HG03469 (cell line): ENCODE data around the gene PRND.
"Not testable (repeated sequence)": the region's sequence is repeated elsewhere in the genome, so short reads cannot be mapped to it uniquely, and the experiment has no call there.

Source experiments
- ATAC-seq: cut with Tn5 transposase; IDR thresholded peaks from one replicate; pipeline ENCODE4 v1.9.1; 2021; ENCODE audit warnings: mild to moderate bottlenecking, moderate library complexity, moderate number of reproducible peaks; ENCODE audit not compliant: unreplicated experiment

The PRND gene

DNA sequence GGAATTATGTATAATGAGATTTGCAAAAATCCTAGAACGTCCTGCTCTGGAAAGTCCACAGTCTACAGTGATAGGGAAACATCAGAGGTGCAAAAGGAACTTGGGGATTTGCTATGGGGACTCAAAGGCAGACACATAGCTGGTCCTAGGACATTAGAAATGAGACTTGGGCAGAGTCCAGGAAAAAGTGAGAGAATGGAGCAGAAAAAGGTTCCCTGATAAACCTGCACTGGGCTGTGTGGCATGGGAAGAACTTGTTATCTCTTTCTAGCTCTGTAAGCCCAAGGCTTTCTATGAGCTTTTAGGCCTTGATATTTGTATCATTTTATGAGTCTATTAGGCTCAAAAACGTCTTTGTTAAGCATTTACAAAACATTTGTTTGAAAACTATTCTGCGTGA, 15.2 kb downstream of the PRND start:
- ATAC-seq, result no peak

DNA sequence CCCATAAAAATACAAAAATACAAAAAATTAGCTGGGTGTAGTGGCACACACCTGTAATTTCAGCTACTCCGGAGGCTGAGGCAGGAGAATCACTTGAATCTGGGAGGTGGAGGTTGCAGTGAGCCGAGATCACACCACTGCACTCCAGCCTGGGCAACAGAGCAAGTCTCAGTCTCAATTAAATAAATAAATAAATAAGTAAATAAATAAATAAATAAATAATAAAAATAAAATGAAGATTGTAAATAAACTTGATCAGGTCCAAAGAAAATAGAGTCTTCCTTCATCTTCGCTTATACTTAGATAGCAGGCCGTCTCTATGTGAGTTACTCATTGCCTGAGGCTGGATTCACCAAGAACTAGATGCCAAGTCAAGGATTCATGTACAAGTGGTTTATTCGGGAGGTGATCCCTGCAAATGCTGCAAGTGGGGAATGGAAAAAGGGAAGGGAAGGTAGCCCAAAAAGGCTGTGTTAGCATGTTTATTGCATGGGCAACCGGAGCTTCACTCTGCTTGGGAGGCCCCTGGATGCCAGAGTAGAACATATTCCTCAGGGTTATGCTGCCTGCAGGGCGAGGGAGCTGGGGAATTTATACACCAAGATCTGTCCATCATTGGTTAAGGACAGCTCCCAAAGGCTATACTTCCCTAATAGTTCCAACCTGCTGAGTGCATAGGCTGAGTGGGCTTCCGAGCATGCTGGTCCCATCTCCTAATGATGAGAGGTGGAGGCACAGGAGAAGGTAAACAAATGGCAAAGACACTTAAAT, 16.3 kb downstream of the PRND start:
- no peak for ATAC-seq

DNA sequence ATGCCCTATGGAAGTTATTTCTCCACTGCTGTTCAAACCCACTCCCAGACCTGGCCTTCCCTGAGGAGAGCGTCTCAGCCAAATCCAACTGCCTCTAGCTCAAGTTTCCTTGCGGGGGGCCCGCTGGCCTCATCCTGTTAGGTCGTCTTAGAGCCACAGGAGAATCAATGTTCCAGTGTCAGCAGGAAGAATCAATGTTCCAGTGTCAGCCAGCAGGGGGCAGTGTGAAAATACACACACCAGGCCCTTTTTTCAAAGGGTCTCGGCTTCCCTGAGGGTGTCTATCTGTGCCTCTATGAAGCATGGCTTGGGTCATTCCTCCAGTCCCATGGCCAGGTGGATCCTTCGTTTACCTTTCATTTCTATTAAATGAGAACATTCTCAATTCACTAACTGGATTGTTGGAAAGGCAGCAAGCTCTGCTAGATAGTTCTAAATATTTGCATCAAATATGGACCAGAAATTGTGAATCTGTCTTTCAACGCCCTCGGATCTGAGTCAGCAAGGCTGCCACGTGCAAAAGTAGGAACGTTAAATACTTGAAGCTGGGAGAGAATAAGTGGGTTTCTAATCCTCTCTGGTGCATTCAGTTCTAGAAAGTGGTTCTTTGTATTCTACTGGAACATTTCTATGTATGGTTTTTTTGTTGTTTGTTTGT, 19.2 kb downstream of the PRND start:
- no peak for ATAC-seq

DNA sequence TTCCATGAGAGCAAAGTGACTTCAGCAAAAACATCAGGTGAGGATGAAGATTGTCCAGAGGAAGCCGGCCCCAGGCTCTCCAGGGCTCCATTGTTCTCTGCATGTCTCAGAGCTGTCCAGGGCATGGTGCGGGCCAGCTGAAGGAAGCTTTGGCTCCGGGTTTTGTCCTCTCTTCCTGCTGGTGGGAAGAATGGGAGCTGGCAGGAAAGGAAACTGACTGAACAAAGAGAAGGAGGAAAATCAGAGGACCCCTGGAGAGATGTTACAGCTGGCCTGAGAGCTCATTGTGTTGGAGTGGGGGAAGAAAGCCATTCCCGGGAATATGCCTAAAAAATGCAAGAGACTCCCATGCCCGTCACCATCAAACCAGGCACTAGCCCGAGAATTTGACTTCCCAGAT, 27.1 kb downstream of the PRND start:
- ATAC-seq, result no peak

DNA sequence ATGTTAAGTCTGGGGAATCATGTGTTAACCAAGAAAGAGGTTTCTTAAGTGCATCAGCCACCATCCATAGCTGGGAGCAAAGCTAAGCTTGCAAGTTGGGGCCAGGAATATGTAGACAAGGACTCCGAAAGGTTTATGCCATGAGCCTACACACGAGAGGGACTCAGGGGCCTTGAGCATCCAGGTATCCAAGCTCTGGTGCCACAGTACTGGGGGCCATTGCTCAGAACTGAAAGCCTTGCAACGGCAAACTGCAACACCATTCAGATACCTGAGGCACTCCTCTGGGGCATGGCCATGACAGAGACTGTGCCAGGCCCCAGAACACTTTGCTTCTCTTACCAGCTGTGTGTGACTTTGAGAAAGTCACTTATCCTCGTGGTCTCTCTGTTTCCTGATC, 27.6 kb downstream of the PRND start:
- ATAC-seq, result no peak

DNA sequence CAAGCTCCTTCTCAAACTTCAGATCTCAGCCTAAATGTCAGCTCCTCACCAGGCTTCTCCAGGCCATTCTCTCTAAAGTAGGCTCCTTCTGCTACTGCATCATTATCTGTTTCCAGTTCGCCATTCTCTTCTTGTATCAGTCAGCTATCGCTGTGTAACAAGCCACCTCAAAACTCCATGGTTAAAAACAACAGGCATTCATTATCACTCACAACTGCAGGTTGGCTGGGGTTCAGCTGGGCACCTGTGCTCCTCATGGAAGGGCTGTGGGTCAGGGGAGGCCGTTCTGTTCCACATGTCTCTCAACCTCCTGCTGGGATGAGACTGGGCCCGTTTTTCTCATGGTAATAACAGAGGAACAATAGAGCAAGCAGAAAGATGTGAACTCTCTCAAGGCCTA, 28.7 kb downstream of the PRND start:
- ATAC-seq, result no peak

DNA sequence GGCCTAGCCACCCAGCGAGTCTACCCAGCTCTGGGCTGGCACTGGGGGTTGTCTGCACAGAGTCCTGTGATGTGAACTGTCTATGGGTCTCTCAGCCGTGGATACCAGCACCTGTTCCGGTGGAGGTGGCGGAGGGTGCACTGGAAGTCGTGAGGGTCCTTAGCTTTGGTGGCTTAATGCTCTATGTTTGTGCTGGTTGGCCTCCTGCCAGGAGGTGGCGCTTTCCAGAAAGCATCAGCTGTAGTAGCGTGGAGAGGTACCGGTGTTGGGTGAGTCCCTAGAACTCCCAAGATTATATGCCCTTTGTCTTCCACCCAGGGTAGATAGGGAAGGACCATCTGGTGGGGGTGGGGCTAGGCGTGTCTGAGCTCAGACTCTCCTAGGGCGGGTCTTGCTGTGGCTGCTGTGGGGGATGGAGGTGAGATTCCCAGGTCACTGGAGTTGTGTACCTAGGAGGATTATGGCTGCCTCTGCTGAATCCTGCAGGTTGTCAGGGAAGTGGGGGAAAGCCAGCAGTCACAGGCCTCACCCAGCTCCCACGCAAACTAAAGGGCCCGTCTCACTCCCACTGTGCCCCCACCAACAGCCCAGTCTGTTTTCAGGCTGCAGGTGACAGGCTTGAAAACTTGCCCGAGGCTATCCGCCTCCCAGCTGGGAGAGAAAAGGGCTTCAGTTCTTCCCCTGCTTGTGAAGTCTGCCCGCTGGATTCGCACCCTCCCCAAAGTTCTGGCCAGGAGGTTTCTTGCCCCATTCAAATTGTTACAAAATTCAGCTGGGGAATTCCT, 37.6 kb downstream of the PRND start:
- not testable (repeated sequence) for ATAC-seq

DNA sequence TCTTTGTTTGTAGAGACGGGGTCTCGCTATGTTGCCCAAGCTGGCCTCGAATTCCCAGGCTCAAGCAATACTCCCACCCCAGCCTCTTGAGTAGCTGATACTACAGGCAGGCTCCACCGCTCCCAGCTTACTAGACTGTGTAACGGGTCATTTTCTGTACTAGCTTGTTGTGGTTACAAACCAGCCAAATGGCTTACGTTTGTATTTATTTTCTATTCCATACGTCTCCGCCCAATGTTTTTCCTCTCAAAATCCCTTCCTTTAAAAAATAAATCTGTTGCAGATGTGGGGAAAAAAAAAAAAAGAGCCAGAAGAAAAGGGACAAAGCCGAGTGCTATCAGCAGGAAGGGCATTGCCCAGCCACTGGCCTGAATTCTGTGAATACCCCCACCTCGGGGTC, 41.6 kb downstream of the PRND start:
- no peak for ATAC-seq

DNA sequence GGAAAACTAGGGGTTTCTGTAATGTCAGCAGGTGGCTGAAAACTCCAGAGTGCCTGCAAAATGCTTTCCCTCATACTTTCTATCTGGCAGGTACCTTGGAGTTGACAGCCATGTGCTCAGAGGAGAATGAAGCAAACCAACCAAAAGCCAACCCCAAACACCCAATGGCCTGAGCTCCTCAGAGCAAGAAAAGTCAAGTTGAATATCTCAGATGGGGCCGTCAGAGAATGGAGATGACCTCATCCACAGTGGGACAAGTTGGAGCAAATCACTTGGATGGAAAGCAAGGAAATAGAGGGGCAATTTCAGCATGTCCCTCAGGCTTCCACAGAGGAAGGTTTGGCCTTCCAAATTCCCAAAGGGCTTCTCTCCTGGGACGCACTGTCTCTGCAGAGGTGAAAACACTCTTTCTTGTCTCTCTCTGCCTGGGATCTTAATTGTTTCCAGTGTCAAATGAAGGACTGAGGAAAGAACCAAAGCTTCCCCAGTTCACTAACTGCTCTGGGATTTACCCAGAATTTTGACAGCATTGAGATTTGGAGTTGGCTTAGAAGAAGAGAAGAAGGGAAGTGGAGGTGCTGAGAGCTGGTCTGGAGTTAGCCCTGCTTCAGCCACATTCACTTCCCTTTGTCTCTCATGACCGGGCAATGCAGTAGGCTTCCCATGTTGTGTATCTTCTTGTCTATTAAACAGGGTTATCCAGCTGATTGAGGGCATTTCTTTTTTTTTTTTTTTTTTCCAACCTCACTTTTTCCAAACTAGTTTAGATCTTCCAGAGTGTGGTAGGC, 42.2 kb downstream of the PRND start:
- ATAC-seq, result no peak

DNA sequence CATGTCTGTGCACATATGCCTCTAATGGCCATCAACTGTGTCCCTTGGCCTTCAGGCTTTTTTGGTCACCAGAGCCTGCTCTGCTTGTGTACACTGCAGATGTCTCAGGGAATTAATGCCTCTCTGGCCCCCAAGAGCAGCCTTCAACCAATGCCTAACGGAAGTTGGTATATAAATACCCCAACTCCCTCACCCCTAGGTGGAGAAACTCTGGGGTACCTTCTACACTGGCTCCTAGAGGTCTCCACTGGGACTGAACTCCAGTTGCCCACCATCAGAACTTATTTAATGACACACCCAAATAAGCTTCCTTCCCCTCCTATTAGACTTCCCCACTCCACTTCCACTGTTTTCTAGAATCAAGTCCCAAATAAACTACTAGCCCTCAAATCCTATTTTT, 43.1 kb downstream of the PRND start:
- no peak for ATAC-seq

DNA sequence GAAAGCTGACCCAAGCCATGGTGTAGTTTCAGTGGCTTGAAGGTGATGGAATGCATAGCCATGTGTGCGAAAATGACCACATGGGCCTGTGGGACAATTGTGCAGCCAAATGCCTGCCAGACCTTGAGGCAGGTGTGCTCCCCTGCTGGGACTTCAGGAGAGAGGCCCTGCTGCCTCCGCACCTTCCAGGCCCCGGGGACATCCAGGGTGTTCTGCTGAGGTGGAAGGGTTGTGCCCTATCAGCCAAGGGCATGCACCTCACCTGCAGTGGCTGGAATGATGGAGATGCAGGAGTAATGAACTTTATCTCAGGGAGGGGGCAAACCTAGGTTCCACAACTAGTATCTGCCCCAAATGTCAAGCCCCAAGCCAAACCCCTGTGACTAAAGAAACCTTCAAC, 44.0 kb downstream of the PRND start:
- no peak for ATAC-seq

DNA sequence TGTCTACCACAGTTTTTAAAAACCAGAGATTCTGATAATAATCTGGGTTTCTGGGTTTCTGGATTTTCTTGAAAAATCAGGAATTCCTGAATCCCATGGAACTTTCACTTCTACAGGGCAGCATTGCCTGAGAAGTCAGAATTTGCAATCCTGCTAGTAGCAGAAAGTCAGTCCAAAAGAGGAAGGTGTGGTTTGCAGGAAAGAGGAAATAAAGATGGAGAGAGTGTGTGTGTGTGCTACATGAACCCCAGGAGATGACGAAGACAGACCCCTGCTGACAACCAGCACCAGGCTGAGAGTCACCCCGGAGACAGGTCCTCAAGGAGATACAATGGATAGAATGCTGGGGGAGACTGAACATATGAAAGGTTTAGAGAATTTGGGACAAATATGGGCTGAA, 44.9 kb downstream of the PRND start:
- ATAC-seq, result no peak

DNA sequence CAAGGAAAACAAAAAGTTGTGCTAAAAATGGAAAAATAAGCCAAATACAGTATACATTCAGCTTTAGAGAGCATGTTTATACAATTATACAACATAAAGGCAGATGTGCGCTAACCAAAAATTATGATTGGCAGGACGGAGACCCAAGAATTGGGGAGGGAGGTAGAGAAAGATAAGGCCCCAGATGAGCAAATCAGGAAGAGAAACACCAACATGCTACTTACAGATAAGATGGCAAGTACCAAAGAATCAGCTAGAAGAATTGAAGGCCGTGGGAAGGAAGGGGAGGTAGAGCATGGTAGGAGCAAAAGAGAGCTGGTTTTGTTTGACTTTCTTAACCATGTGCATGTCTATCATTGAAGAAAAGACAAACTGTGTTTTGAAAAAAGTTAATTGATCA, 45.4 kb downstream of the PRND start:
- ATAC-seq, result no peak

DNA sequence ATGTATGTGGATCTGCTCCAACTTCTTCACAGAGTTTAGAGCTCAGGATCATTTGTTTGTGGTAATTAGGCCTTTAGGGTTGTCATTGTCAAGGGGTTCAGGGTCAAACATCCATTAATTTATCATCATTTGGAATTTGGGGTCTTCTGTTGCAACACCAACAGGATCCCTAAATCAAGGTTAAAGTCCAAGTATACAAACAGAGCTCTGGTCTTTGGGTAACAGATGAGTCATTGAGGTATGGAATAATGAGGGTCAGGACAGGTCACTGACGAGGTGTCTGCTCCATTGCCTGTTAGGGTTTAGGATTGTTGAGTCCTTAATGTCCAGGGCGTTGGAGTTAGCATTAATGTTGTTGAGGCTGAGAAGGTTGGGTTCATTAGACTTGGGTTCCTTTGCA, 47.6 kb downstream of the PRND start:
- ATAC-seq, result no peak

DNA sequence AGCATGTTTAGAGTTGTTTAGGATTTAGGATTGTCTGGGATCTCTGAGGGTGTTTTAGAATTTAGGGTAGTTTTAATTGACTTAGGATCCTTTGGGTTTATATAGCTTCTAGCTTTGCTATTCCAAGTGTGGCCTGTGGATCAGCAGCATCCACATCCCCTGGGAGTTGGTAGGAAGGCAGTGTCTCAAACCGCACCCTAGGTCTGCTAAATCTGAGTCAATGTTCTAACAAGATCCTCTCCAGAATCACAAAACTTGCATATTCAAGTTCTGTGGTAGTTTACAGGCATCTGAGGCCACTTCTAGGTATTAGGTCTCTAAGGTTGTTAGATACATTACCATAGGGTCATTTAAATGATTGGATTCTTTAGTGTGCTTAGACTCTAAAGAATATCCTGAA, 48.3 kb downstream of the PRND start:
- no peak for ATAC-seq

DNA sequence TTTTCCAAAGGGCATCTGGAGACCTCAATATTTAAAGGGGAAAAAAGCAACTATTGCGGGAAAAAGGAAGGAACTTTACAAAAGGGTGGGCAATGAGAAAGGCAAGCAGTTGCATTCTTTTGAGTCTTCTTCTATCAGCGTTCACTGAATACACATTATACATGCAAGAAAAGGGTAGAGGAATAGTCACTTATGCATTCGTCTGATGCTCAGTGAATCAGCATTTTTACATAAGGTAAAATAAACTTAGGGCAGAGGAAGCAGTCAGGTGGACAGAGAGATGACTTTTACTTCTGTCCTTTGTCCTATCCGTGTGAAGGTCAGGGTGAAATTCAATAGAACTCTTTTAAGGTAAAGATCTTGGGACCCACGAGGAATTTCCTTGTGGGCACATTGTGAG, 49.3 kb downstream of the PRND start:
- ATAC-seq, result no peak

DNA sequence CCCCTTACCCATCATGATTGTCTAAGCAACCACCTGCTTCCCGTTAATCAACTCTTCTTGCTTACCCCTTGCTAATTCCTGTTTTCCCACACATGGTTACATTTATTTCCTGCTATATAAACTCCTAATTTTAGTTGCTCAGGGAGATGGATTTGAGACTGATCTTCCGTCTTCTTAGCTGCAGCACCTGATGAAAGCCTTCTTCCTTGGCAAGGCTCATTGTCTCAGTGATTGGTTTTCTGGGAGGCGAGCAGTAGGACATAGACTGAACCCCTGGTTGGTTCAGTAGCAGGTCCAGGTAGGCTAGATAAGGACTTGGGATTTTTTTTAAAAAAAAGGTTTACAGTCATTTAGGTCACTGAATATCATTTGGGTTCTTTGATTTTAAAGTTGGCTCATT, 50.4 kb downstream of the PRND start:
- no peak for ATAC-seq

DNA sequence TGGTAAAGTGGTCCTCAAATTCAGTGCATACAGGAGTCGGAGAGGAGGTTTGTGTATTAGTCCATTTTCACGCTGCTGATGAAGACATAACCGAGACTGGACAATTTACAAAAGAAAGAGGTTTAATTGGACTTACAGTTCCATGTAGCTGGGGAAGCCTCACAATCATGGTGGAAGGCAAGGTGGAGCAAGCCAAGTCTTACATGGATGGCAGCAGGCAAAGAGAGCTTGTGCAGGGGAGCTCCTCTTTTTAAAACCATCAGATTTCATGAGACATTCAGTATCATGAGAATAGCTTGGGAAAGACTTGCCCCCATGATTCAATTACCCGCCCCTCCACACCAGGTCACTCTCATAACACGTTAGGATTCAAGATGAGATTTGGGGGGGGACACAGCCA, 51.3 kb downstream of the PRND start:
- ATAC-seq, result not testable (repeated sequence)

DNA sequence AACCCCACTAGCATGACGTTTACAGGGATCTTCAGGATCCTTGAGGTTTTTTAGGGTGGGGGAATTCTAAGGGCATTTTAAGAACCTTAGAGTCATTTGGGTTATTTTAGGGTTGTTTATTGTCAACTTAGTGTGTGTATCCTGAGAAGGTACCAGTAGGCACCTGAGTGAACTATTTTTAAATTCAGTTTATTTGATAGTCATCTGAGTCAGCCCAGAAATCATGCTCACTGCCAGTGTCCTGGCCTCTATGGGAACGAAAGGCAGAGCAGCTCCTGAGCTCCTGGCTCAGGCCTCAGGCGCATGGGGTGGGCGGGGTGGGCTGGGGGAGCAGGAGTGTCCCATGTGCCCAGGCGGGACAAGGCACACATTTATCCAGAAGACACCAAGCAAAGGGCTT, 52.0 kb downstream of the PRND start:
- no peak for ATAC-seq

DNA sequence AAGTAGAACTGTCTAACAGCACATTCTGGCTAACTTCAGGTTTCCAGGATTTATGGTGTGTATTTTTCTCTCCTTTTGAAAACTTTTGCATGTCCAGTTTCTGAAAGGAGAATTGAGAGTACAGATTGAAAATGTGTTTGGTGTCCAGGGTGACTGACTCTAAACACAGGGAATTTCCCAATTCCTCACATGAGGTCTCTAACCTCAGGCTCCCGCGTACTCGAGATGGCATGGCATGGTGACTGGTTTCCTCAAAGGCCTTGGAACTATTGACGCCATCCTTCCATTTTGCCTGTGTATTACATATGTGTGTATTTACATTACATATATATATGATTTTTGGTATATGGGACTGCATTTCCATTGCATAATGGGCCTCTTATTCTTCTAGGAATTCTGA, 52.5 kb downstream of the PRND start:
- ATAC-seq, result no peak
